BJ (cell line): ENCODE data around the gene ME1. TPM values are rescaled to one million over a fixed set of nuclear protein-coding genes. Genes with fewer than 3 reads are reported as not detected.

Experiments
- CTCF ChIA-PET: fragments of 350-600 bp; formaldehyde crosslinking; extraction: SDS; loops from one replicate; lab custom pipeline; 2021; ENCODE audit warnings: antibody characterized with exemption, inconsistent platforms; lab: Yijun Ruan, JAX
- POLR2A ChIA-PET: fragments of 300-600 bp; sonication (Branson Sonifier 250); formaldehyde crosslinking; extraction: SDS; loops from one replicate; lab custom pipeline; 2021; ENCODE audit warnings: antibody characterized with exemption; lab: Charles Lee
- DNase-seq: peaks from one replicate; pipeline ENCODE4 v3.0.0-alpha.2; 2011; ENCODE audit warnings: low read depth
- H3K27me3 ChIP-seq: 2 replicates; pipeline ENCODE4 v1.6.0; 2011; ENCODE audit warnings: low read length; ENCODE audit not compliant: control insufficient read depth, insufficient read depth
- H3K36me3 ChIP-seq: 2 replicates; pipeline ENCODE4 v1.5.1; 2011; ENCODE audit warnings: low read length; ENCODE audit not compliant: control insufficient read depth, insufficient read depth
- H3K4me3 ChIP-seq: 2 replicates; pipeline ENCODE4 v1.5.1; 2011; ENCODE audit warnings: low read depth, mild to moderate bottlenecking, control low read depth, low read length
- CTCF ChIP-seq: IDR thresholded peaks from 2 replicates; pipeline ENCODE4 v1.5.1; 2011; ENCODE audit warnings: low read depth, mild to moderate bottlenecking, control low read depth, inconsistent platforms, low read length, moderate library complexity; ENCODE audit not compliant: insufficient read depth
- polyA plus RNA-seq: library from polyadenylated mRNA; depleted of rRNA; stranded (reverse); fragments of >200 nt; gene quantifications from 2 replicates; pipeline ENCODE4 v1.2.3, GENCODE V29; 2011

Gene ME1
- polyA plus RNA-seq, 1 experiment = 5.5 TPM

DNA sequence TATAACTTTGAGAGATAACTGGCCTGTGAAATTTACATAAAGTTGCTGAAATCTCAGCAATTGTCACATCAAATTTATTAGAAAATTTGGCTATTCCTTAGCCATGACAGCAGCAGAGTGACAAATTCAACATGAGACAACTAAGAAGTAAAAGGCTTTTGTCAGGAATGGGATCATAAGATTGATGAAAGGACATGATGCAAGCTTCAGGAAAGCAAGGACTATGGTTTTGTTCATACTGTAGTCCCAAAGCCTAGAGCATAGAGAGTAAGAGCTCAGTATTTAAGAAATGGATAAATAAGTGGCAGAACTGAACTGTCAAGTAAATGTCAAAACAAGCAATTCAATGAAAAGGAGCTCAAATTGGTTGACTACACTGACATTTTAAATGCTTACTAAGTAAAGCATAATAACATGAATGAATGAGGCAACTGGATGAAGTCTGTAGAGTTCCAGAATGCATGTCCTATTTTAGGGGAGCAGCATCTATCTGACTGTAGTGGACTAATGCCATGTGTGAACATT lies 250.4 kb downstream of the ME1 start:
- no peak for TF ChIP-seq CTCF
- ChIA-PET CTCF (no interaction called here), POLR2A (no interaction called here)
- no peak overlapping the region for H3K4me3 ChIP-seq
- H3K27me3 ChIP-seq = no peaks in the 10 kb centered on the region
- DNase-seq = no peak
- H3K36me3 ChIP-seq = peaks cover 13% of the 10 kb centered on the region

GRCh38 chr6:83176246-83176645 lies 254.6 kb downstream of the ME1 start:
- Histone ChIP-seq H3K27me3 (no peaks in the 10 kb centered on the region), H3K36me3 (peaks cover 12% of the 10 kb centered on the region), H3K4me3 (no peak overlapping the region)
- no peak for DNase-seq
- CTCF ChIA-PET = interaction anchor here (1.0 kb wide), 1 partner anchor 110 kb away, joined by 3 read pairs; the partner anchor contains the start of gene UBE3D
- no peak for TF ChIP-seq CTCF
- POLR2A ChIA-PET = interaction anchor here (0.6 kb wide), 1 partner anchor 75 kb away, joined by 3 read pairs; no protein-coding TSS in a partner anchor

DNA sequence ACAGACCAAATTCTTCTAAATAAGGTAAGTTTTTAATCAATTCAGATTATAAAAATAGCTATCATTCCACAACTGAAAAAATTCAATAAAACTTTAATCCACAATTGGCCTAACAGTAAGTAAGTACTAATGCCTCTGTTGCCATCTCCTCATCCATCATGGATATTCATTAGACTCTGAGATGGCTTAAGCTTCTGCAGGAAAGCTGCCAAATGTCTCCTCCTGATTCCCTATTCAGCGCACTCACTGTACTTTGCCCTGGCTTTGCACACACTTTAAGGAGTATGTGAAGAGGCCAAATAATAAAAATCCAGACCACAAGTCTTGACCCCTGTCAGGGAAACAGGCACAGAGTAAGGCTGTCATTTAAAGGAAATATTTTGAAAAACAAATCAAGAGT lies 261.3 kb downstream of the ME1 start:
- POLR2A ChIA-PET = no interaction called here
- TF ChIP-seq CTCF = no peak
- DNase-seq = no peak
- CTCF ChIA-PET = interaction anchor here (0.5 to 1.4 kb wide), 2 partner anchors 9 to 63 kb away, joined by 3 to 4 read pairs; no protein-coding TSS in a partner anchor
- Histone ChIP-seq H3K4me3 (no peak overlapping the region), H3K27me3 (no peaks in the 10 kb centered on the region), H3K36me3 (peaks cover 31% of the 10 kb centered on the region)

- ChIA-PET POLR2A (no interaction called here), CTCF (interaction anchor here (1.4 kb wide), 1 partner anchor 10 kb away, joined by 4 read pairs; no protein-coding TSS in a partner anchor)
- TF ChIP-seq CTCF = no peak
- H3K27me3 ChIP-seq = no peaks in the 10 kb centered on the region
- H3K4me3 ChIP-seq = no peak overlapping the region
- H3K36me3 ChIP-seq = peaks cover 31% of the 10 kb centered on the region
- DNase-seq = no peak
Measured at GRCh38 chr6:83169106-83169505, 261.7 kb downstream of the ME1 start.

DNA sequence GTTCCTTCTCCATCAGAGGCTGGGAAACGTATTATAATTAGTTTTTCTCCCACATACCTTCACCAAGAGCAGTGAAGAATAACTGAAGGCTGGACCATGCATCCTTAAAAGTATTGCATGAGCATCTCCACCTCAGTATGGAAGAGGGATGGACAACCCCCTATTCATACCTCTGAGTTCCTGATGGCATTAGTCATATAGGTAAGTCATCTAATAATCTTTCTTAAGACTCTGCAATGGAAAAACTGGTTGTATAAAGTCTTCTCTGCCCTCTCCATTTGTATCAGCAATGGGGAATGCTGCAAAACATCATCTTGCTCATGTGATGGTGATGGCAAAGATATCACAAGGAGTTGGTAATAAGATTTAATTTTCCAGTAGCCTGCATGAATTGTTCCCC lies 262.3 kb downstream of the ME1 start:
- Histone ChIP-seq H3K36me3 (peaks cover 30% of the 10 kb centered on the region), H3K27me3 (no peaks in the 10 kb centered on the region)
- CTCF ChIA-PET = interaction anchor here (1.6 kb wide), 1 partner anchor 21 kb away, joined by 3 read pairs; no protein-coding TSS in a partner anchor

More for the DNA sequence above, 262.3 kb downstream of the ME1 start:
- DNase-seq = no peak
- POLR2A ChIA-PET = no interaction called here
- H3K4me3 ChIP-seq = no peak overlapping the region
- TF ChIP-seq CTCF = no peak
